Smooth muscle cell (in vitro differentiated cells): ENCODE measurements around the gene SRA1. TPM values are rescaled to one million over a fixed set of nuclear protein-coding genes. Genes with fewer than 3 reads are reported as not detected.

ENCODE experiments used
- DNase-seq: peaks from one replicate; lab custom pipeline; 2025; ENCODE audit not compliant: unreplicated experiment; lab: John Stamatoyannopoulos, UW
- H2AFZ ChIP-seq: fragments of 200-600 bp; sonication (generic); 2 replicates; pipeline ENCODE4 v1.6.0; 2016; ENCODE audit warnings: antibody characterized with exemption, low read depth, mild to moderate bottlenecking
- H3F3A ChIP-seq: fragments of 200-600 bp; sonication (generic); 2 replicates; pipeline ENCODE4 v1.6.0; 2017; ENCODE audit warnings: antibody characterized with exemption, low read depth
- H3K27ac ChIP-seq: fragments of 200-600 bp; sonication (generic); 2 replicates; pipeline ENCODE4 v1.5.1; 2016; ENCODE audit warnings: low read depth, mild to moderate bottlenecking
- H3K27me3 ChIP-seq: fragments of 200-600 bp; sonication (generic); 2 replicates; pipeline ENCODE4 v1.6.1; 2016; ENCODE audit warnings: low read depth, mild to moderate bottlenecking
- H3K36me3 ChIP-seq: fragments of 200-600 bp; sonication (generic); 2 replicates; pipeline ENCODE4 v1.5.1; 2016; ENCODE audit warnings: low read depth
- H3K4me1 ChIP-seq: fragments of 200-600 bp; sonication (generic); 2 replicates; pipeline ENCODE4 v1.5.1; 2016; ENCODE audit warnings: low read depth
- H3K4me2 ChIP-seq: fragments of 200-600 bp; sonication (generic); 2 replicates; pipeline ENCODE4 v1.6.0; 2016; ENCODE audit warnings: mild to moderate bottlenecking
- H3K4me3 ChIP-seq: fragments of 200-600 bp; sonication (generic); 2 replicates; pipeline ENCODE4 v1.5.1; 2016; ENCODE audit warnings: mild to moderate bottlenecking
- H3K79me2 ChIP-seq: fragments of 200-600 bp; sonication (generic); 2 replicates; pipeline ENCODE4 v1.6.0; 2016; ENCODE audit warnings: low read depth, mild to moderate bottlenecking
- H3K9ac ChIP-seq: fragments of 200-600 bp; sonication (generic); 2 replicates; pipeline ENCODE4 v1.6.0; 2016; ENCODE audit warnings: low read depth
- H3K9me3 ChIP-seq: fragments of 200-600 bp; sonication (generic); replicated peaks from 2 replicates; pipeline ENCODE4 v1.5.1; 2016; ENCODE audit warnings: low read depth
- H4K20me1 ChIP-seq: fragments of 200-600 bp; sonication (generic); 2 replicates; pipeline ENCODE4 v1.6.0; 2016; ENCODE audit warnings: low read depth
- WGBS: methylation state at CpG from one replicate; pipeline ENCODE4 v1.1.7; 2016; ENCODE audit warnings: low lambda C conversion rate; 5-methylcytosine and 5-hydroxymethylcytosine counted together
- polyA plus RNA-seq: library from polyadenylated mRNA; unstranded; fragments of >200 nt; fragmentation: Nextera tagmentation; extraction: Ambion mirVana; gene quantifications from 2 replicates; pipeline ENCODE4 v1.2.1, GENCODE V29; 2016
- total RNA-seq: library from RNA; depleted of rRNA; stranded (reverse); fragments of >200 nt; gene quantifications from 2 replicates; pipeline ENCODE4 v1.2.3, GENCODE V29; 2014
- TF ChIP-seq, protein P1 (sequence below): fragments of 200-600 bp; sonication (generic); IDR thresholded peaks from 2 replicates; pipeline ENCODE4 v1.5.1; 2017; ENCODE audit warnings: borderline replicate concordance, mild to moderate bottlenecking, antibody characterized with exemption; ENCODE audit not compliant: insufficient read depth, poor library complexity, severe bottlenecking

The SRA1 gene
- total and polyA plus RNA-seq, 2 experiments from 2014 or later: 61.4 to 146 TPM

DNA sequence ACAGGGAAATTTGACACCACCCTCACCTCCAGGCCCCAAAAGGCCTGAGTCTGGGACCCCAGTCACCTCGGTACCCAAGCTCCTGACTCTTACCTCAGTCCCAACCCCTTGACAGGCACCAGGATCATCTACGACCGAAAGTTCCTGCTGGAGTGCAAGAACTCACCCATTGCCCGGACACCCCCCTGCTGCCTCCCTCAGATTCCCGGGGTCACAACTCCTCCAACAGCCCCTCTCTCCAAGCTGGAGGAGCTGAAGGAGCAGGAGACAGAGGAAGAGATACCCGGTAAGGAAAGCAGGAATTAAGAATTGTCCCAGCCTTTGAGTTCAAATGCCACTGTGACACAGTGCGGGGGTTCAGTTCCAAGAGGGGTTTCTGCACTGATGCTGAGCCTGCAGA, 8.5 kb downstream of the SRA1 start:
- H3K27ac ChIP-seq: peak overlapping the region; percentile 82
- WGBS: 93% methylated on average over 7 of the region's 7 CpGs
- no peak for DNase-seq
- peaks cover 58% of the 10 kb centered on the region for H4K20me1 ChIP-seq
- H3K27me3 ChIP-seq: no peaks in the 10 kb centered on the region
- H3K36me3 ChIP-seq: no peaks in the 10 kb centered on the region
- peaks cover 15% of the 10 kb centered on the region for H3K4me1 ChIP-seq
- no peak overlapping the region for H3K4me3 ChIP-seq
- no peaks in the 10 kb centered on the region for H3K9me3 ChIP-seq
- TF ChIP-seq, protein P1, sequence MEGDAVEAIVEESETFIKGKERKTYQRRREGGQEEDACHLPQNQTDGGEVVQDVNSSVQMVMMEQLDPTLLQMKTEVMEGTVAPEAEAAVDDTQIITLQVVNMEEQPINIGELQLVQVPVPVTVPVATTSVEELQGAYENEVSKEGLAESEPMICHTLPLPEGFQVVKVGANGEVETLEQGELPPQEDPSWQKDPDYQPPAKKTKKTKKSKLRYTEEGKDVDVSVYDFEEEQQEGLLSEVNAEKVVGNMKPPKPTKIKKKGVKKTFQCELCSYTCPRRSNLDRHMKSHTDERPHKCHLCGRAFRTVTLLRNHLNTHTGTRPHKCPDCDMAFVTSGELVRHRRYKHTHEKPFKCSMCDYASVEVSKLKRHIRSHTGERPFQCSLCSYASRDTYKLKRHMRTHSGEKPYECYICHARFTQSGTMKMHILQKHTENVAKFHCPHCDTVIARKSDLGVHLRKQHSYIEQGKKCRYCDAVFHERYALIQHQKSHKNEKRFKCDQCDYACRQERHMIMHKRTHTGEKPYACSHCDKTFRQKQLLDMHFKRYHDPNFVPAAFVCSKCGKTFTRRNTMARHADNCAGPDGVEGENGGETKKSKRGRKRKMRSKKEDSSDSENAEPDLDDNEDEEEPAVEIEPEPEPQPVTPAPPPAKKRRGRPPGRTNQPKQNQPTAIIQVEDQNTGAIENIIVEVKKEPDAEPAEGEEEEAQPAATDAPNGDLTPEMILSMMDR: no peak
- H3K9ac ChIP-seq: no peak overlapping the region
- peaks cover 15% of the 10 kb centered on the region for H3F3A ChIP-seq
- no peak overlapping the region for H2AFZ ChIP-seq
- peaks cover 13% of the 10 kb centered on the region for H3K79me2 ChIP-seq
- H3K4me2 ChIP-seq: peak overlapping the region; percentile 89

DNA sequence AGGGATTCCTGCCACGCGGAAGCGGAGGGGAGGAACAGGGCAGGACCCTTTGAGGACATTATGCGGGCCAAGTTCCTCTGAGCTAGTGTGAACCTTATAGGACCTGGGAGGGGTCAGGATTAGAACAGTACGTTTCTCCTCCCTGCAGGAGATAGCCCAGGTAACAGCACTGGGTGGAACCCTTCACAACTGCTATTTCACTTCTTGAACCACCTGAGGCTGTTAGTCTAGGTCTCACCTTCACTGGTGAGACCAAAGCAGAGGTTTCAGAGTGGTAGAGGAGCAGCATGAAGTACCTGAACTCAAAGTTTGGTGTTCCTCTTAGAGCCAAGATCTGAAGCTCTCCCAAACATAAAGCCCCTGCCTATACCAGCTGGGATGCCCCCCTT, 9.0 kb downstream of the SRA1 start:
- Histone ChIP-seq H2AFZ (no peak overlapping the region), H4K20me1 (peaks cover 53% of the 10 kb centered on the region), H3K9me3 (no peaks in the 10 kb centered on the region), H3K27me3 (no peaks in the 10 kb centered on the region), H3K36me3 (no peaks in the 10 kb centered on the region), H3K79me2 (peaks cover 8% of the 10 kb centered on the region), H3F3A (peaks cover 15% of the 10 kb centered on the region), H3K4me2 (peak overlapping the region; percentile 89), H3K4me1 (peaks cover 15% of the 10 kb centered on the region), H3K9ac (peak overlapping the region; percentile 60), H3K27ac (peak overlapping the region; percentile 82), H3K4me3 (peak overlapping the region; percentile 51)
- TF ChIP-seq, protein P1: no peak
- no peak for DNase-seq
- 30% methylated on average over 5 of the region's 5 CpGs for WGBS

- H3K9ac ChIP-seq: peak within 1 kb of the TSS; percentile 60
- H3K4me3 ChIP-seq: peak within 1 kb of the TSS; percentile 51
These were observed 9.6 kb downstream of the SRA1 start, which contains the start of gene EIF4EBP3 for GRCh38 chr5:140547508-140548299. Gene EIF4EBP3 (plus strand): TSS chr5:140547662. CDS start chr5:140547738, 76 bp downstream.

More at GRCh38 chr5:140547508-140548299, 9.6 kb downstream of the SRA1 start, which contains the start of gene EIF4EBP3:
- Histone ChIP-seq H3K79me2 (peaks cover 2% of the 10 kb centered on the region), H3K4me2 (peak within 1 kb of the TSS; percentile 89), H3K9me3 (no peaks in the 10 kb centered on the region), H4K20me1 (peaks cover 47% of the 10 kb centered on the region), H3K36me3 (no peaks in the 10 kb centered on the region), H3F3A (peaks cover 15% of the 10 kb centered on the region), H3K27me3 (no peaks in the 10 kb centered on the region), H2AFZ (no peak within 1 kb of the TSS), H3K4me1 (peaks cover 15% of the 10 kb centered on the region), H3K27ac (peak within 1 kb of the TSS; percentile 82)
- 4% methylated on average over 51 of the region's 52 CpGs for WGBS
- DNase-seq: peak; percentile 74
- TF ChIP-seq, protein P1: peak; percentile 44
